ENCODE results near the gene ZFR. TPM values are rescaled to one million over a fixed set of nuclear protein-coding genes. Genes with fewer than 3 reads are reported as not detected.
"Not testable (repeated sequence)": the region's sequence is repeated elsewhere in the genome, so short reads cannot be mapped to it uniquely, and the experiment has no call there.

Gene ZFR
- total RNA-seq, 1 experiment from 2014 or later, result 62.4 TPM

- no CpG with 5 or more reads among the region's 5 CpGs for WGBS (ENCODE audit: extremely low coverage, insufficient read length, low lambda C conversion rate)
- H2BK12ac ChIP-seq (ENCODE audit: insufficient read length, low read depth, low read length), result no peak overlapping the region
These were observed 129.9 kb downstream of the ZFR start for GRCh38 chr5:32314658-32315057.

DNA sequence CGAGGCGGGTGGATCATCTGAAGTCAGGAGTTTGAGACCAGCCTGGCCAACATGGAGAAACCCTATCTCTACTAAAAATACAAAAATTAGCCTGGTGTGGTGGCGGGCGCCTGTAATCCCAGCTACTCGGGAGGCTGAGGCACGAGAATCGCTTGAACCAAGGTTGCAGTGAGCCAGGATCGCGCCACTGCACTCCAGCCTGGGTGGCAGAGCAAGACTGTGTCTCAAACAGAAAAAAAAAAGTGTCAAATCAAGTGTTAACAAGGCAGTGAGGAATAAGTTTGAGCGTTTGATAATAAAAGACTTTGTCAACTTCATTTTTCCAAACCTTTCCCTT, 130.4 kb downstream of the ZFR start:
- H3K36me3 Mint-ChIP-seq (ENCODE audit: insufficient read depth in 1 of 3, low read depth in 3 of 3), result peaks cover 10 to 16% (median 10%) of the 10 kb centered on the region in 3 experiments
- H3T11ph ChIP-seq (ENCODE audit: low read length); H3K9ac ChIP-seq (ENCODE audit: extremely low read depth, insufficient read length, low read length); H3K9me3 ChIP-seq (ENCODE audit: control insufficient read depth, low read depth, low read length); H3K4ac ChIP-seq (ENCODE audit: low read depth, low read length); H3K27me3 Mint-ChIP-seq (ENCODE audit: low read depth); H4K20me1 ChIP-seq (ENCODE audit: control insufficient read depth, insufficient read depth, insufficient read length); H4K8ac ChIP-seq (replicated peaks; ENCODE audit: insufficient read length, low read depth, low read length); H3K14ac ChIP-seq (ENCODE audit: insufficient read depth, low read length); H3K27me3 ChIP-seq (ENCODE audit: insufficient read depth, low read length); H2BK5ac ChIP-seq (ENCODE audit: insufficient read length, low read length); H3K79me1 ChIP-seq (ENCODE audit: insufficient read depth, low read depth, low read length, poor library complexity, severe bottlenecking); H4K5ac ChIP-seq (ENCODE audit: insufficient read length, low read depth, low read length); H3K9me3 Mint-ChIP-seq; H3K23ac ChIP-seq (ENCODE audit: insufficient read length, low read depth, low read length); DNase-seq; H3K23me2 ChIP-seq (ENCODE audit: insufficient read length, low read depth, low read length, poor library complexity, severe bottlenecking); H3K27ac Mint-ChIP-seq; H3K56ac ChIP-seq (ENCODE audit: insufficient read length, low read depth, low read length); H2BK15ac ChIP-seq (ENCODE audit: low read depth, low read length); H3K4me2 ChIP-seq (ENCODE audit: insufficient read depth, insufficient read length, low read length); H2BK20ac ChIP-seq (ENCODE audit: low read depth, low read length, poor library complexity, severe bottlenecking); H3K4me1 ChIP-seq (ENCODE audit: insufficient read depth, low read length); H2AK5ac ChIP-seq (ENCODE audit: insufficient read length, low read length); H2BK120ac ChIP-seq (ENCODE audit: low read depth, low read length, poor library complexity, severe bottlenecking); H2BK12ac ChIP-seq (ENCODE audit: insufficient read length, low read depth, low read length); H4K91ac ChIP-seq (ENCODE audit: insufficient read length, low read depth, low read length); H2AFZ ChIP-seq (ENCODE audit: low read length); H3K18ac ChIP-seq (ENCODE audit: insufficient read length, low read depth, low read length); H3K27ac ChIP-seq (ENCODE audit: insufficient read length, low read depth, low read length): not testable (repeated sequence)
- H3K4me3 Mint-ChIP-seq, result peak overlapping the region; percentile 41 to 67
- H3K79me2 ChIP-seq (ENCODE audit: insufficient read depth, low read length), result peaks cover 14% of the 10 kb centered on the region; the same call in 1 of the 2 replicates
- H3K4me1 Mint-ChIP-seq, result peaks cover 19% of the 10 kb centered on the region in 2 experiments
- no CpG with 5 or more reads among the region's 10 CpGs for WGBS (ENCODE audit: extremely low coverage, insufficient read length, low lambda C conversion rate)

More at GRCh38 chr5:32314658-32315057, 129.9 kb downstream of the ZFR start:
- peaks cover 6 to 11% (median 6%) of the 10 kb centered on the region in 3 experiments for H3K36me3 Mint-ChIP-seq (ENCODE audit: insufficient read depth in 1 of 3, low read depth in 3 of 3)
- no peaks in the 10 kb centered on the region for H4K20me1 ChIP-seq (ENCODE audit: control insufficient read depth, insufficient read depth, insufficient read length)
- peaks cover 3% of the 10 kb centered on the region; the same call in 1 of the 2 replicates for H3K4me1 ChIP-seq (ENCODE audit: insufficient read depth, low read length)
- no peak for DNase-seq
- H3K9me3 ChIP-seq (ENCODE audit: control insufficient read depth, low read depth, low read length), result no peaks in the 10 kb centered on the region
- H3K79me1 ChIP-seq (ENCODE audit: insufficient read depth, low read depth, low read length, poor library complexity, severe bottlenecking), result peaks cover 5% of the 10 kb centered on the region
- H3K27ac Mint-ChIP-seq, result no peak overlapping the region
- no peak overlapping the region for H2AFZ ChIP-seq (ENCODE audit: low read length)
- no peak overlapping the region for H3K18ac ChIP-seq (ENCODE audit: insufficient read length, low read depth, low read length)
- no peak overlapping the region for H4K5ac ChIP-seq (ENCODE audit: insufficient read length, low read depth, low read length)
- no peak overlapping the region for H2BK20ac ChIP-seq (ENCODE audit: low read depth, low read length, poor library complexity, severe bottlenecking)
- no peaks in the 10 kb centered on the region for H3K9me3 Mint-ChIP-seq
- H3K4me1 Mint-ChIP-seq, result peaks cover 16 to 17% of the 10 kb centered on the region in 2 experiments
- H3K79me2 ChIP-seq (ENCODE audit: insufficient read depth, low read length), result peaks cover 12% of the 10 kb centered on the region; the same call in 1 of the 2 replicates
- no peak overlapping the region for H2BK5ac ChIP-seq (ENCODE audit: insufficient read length, low read length)
- no peak overlapping the region for H4K91ac ChIP-seq (ENCODE audit: insufficient read length, low read depth, low read length)
- H2AK5ac ChIP-seq (ENCODE audit: insufficient read length, low read length), result no peak overlapping the region
- H3K27me3 Mint-ChIP-seq (ENCODE audit: low read depth), result no peaks in the 10 kb centered on the region
- no peak overlapping the region for H3K27ac ChIP-seq (ENCODE audit: insufficient read length, low read depth, low read length)
- no peak overlapping the region for H2BK15ac ChIP-seq (ENCODE audit: low read depth, low read length)
- H3K4me2 ChIP-seq (ENCODE audit: insufficient read depth, insufficient read length, low read length), result no peak overlapping the region
- no peak overlapping the region for H4K8ac ChIP-seq (replicated peaks; ENCODE audit: insufficient read length, low read depth, low read length)
- no peak overlapping the region for H3K23ac ChIP-seq (ENCODE audit: insufficient read length, low read depth, low read length)
- no peak overlapping the region for H3K9ac ChIP-seq (ENCODE audit: extremely low read depth, insufficient read length, low read length)
- H2BK120ac ChIP-seq (ENCODE audit: low read depth, low read length, poor library complexity, severe bottlenecking), result no peak overlapping the region
- TF ChIP-seq, protein P1, sequence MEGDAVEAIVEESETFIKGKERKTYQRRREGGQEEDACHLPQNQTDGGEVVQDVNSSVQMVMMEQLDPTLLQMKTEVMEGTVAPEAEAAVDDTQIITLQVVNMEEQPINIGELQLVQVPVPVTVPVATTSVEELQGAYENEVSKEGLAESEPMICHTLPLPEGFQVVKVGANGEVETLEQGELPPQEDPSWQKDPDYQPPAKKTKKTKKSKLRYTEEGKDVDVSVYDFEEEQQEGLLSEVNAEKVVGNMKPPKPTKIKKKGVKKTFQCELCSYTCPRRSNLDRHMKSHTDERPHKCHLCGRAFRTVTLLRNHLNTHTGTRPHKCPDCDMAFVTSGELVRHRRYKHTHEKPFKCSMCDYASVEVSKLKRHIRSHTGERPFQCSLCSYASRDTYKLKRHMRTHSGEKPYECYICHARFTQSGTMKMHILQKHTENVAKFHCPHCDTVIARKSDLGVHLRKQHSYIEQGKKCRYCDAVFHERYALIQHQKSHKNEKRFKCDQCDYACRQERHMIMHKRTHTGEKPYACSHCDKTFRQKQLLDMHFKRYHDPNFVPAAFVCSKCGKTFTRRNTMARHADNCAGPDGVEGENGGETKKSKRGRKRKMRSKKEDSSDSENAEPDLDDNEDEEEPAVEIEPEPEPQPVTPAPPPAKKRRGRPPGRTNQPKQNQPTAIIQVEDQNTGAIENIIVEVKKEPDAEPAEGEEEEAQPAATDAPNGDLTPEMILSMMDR (conservative IDR thresholded peaks at IDR 0.05), result no peak
- peaks cover 8% of the 10 kb centered on the region for H3K23me2 ChIP-seq (ENCODE audit: insufficient read length, low read depth, low read length, poor library complexity, severe bottlenecking)
- no peaks in the 10 kb centered on the region for H3K27me3 ChIP-seq (ENCODE audit: insufficient read depth, low read length)
- H3K4ac ChIP-seq (ENCODE audit: low read depth, low read length), result no peak overlapping the region
- H3K56ac ChIP-seq (ENCODE audit: insufficient read length, low read depth, low read length), result no peak overlapping the region
- no peak overlapping the region for H3T11ph ChIP-seq (ENCODE audit: low read length)
- H3K4me3 Mint-ChIP-seq, result peak overlapping the region; percentile 41 to 67; a peak in 4 of 5 replicates
- no peak overlapping the region for H3K14ac ChIP-seq (ENCODE audit: insufficient read depth, low read length)
